ENCODE data around the gene NSUN2.

The NSUN2 gene

GRCh38 chr5:6557807-6558575, 74.9 kb downstream of the NSUN2 start:
- no peak for DNase-seq (ENCODE audit: low read depth, low spot score)

- no peak for DNase-seq (ENCODE audit: low read depth, low spot score)
Measured at GRCh38 chr5:6556802-6557102, 76.1 kb downstream of the NSUN2 start.

- DNase-seq (ENCODE audit: low read depth, low spot score), result no peak
Measured at GRCh38 chr5:6556089-6556801, 76.6 kb downstream of the NSUN2 start.

- no peak for DNase-seq (ENCODE audit: low read depth, low spot score)
Measured at GRCh38 chr5:6554812-6555211, 78.0 kb downstream of the NSUN2 start.

GRCh38 chr5:6553972-6554371, 78.9 kb downstream of the NSUN2 start:
- DNase-seq (ENCODE audit: low read depth, low spot score), result no peak

- no peak for DNase-seq (ENCODE audit: low read depth, low spot score)
Measured at GRCh38 chr5:6552612-6553011, 80.2 kb downstream of the NSUN2 start.

GRCh38 chr5:6551955-6552313, 80.9 kb downstream of the NSUN2 start:
- no peak for DNase-seq (ENCODE audit: low read depth, low spot score)

GRCh38 chr5:6551287-6551954, 81.4 kb downstream of the NSUN2 start:
- DNase-seq (ENCODE audit: low read depth, low spot score), result no peak

- DNase-seq (ENCODE audit: low read depth, low spot score), result no peak
Measured at GRCh38 chr5:6550628-6551027, 82.2 kb downstream of the NSUN2 start.
